TTC549 (cell line): ENCODE measurements around the gene KIF17.
"Not testable (repeated sequence)": the region's sequence is repeated elsewhere in the genome, so short reads cannot be mapped to it uniquely, and the experiment has no call there.

Experiments
- FAIRE-seq: peaks from 2 replicates; lab custom pipeline; 2012; peaks lifted over from hg19 to GRCh38; lab: Jason Lieb, UNC

Gene KIF17

DNA sequence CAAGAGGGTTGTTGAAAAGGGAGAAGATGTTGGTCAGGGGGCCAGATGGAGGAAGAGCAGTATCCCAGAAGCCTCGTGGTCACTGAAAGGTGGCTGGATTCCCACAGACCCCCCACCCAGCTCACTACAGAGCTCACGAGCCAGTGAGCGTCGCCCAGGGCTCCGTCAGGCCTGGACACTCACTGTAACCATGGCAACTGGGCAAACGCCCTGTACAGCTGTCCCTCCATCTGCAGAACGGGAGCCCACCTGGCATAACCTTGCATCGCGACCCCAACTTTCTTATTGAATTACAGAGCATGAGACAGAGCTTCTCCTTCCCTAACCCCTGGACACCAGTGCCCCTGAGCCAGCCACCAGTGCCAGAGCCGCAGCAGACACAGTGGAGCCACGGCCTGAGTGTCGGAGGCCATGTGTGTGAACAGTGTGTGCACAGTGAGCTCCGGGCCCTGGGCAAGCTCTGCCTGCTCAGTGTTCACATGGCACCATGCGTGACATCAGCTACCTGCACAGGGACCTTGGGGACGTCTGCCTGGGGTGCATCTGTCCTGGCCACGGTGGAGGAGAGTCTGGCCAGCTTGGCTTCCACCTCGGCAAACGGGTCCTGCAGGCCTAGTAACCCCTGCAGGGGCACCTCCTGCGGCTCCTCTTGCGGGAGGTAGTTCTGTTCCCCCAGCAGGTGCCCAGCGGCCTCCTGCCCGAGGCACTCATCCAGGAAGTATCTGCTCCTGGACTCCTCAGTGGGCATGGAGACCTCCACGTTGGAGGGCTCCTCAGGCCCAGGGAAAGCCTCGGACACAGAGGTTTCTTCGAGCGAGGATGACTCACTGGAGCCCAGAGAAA, 30.7 kb downstream of the KIF17 start:
- FAIRE-seq = no peak

DNA sequence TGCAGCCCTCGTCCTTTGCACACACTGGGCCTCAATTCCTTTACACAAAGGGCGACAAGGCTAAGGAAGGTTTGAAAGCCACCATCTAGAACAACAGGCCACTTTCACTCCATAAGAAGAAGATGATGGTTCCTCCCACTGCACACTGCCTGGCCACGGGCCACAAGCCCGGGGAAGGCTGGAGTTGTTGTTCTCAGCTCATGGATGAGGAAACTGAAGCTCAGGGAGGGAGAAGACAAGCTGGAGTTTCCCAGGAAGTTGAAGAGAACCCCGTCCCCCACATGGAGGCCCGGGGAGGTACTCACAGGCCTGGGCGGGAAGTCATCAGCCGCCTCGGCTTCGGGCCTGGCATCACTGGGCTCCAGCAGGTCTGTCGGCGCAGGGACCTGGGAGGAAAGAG, 32.1 kb downstream of the KIF17 start:
- FAIRE-seq = no peak

DNA sequence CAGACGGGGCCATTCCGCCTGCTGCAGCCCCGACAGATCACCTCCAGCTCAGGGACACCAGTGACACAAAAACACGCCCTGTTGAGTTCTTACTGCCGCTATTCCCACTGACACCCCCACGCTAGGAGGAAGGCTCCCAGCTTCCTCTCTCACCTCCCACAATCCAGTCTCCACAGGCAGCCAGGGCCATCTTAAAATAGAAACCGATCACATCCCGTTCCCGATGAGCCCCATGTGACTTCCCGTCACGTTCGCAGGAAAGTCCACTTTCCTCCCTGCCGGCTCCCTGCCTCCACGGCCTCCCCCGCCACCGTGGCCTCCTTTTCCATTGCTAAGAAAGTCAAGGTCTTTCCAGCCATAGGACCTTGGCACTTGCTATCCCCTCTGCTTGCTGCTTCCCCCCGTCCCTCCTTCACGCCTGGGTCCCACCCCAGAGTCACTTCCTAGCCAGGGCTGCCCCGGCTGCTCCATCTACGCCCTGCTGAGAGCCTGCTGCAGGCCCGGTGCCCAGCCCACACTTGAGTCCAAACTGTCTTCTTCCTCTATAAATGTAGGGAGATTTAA, 32.6 kb downstream of the KIF17 start:
- FAIRE-seq = no peak

DNA sequence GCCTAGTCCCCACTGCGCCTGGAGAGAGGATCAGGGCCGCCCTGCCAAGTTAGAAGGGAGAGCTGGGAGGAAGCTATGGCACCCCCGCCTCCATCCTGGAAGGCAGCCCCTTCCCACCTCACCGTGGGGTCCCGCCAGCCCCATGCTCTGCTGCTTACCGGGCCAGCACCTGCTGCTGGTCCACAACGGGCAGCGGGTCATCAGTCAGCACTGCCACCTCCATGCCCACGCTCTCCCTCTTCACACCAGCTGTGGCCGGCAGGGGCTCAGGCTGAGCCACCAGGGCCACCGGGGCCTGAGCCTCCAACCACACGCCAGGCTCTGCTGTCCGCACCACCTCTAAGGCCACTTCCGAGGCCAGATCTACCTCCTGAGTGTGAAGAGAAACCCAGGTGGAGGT, 33.2 kb downstream of the KIF17 start:
- FAIRE-seq = no peak

DNA sequence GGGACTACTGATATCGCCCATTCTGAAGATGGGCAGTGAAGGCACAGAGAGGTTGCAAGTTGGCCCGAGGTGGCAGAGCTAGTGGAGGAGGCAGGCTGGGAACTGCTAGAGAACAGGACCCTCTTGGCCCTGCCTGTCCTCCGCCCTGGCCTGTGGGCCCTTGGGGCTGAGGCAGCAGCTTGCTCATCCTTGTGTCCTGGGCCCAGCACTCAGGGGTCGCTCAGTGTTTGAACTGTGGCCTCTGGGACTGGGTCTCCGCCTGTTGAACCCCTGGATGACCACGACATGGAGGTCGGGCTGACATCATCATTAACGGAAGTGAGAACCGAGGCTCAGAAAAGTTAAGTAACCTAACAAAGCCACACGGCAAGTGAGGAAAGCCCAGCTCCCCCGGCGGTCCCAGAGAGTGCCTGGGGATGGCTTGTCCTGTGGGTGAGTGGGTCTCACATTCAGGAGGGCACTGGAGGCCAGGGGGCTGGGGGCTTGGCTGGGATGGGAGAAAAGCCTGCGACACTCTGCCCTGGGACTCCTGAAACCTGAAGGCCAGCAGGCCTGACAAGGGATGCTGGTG, 33.7 kb downstream of the KIF17 start:
- FAIRE-seq = no peak

DNA sequence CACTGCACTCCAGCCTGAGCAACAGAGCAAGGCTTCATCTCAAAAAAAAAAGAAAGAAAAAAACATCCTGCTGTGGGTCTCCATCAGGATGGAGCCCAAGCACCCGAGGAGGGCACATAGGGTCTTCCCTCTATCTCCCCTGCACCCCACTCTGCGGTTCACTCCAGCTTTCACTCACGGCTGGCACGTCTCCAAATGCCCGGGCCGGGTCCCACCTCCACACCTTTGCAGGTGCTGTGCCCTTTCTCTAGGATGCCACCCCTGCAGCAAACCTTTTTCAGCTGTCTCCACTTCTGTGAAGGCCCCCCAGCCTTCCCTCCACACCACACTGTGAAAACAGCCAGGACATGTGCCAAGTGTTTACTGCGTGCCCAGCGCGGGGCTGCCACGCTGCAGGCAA, 34.2 kb downstream of the KIF17 start:
- FAIRE-seq = no peak

DNA sequence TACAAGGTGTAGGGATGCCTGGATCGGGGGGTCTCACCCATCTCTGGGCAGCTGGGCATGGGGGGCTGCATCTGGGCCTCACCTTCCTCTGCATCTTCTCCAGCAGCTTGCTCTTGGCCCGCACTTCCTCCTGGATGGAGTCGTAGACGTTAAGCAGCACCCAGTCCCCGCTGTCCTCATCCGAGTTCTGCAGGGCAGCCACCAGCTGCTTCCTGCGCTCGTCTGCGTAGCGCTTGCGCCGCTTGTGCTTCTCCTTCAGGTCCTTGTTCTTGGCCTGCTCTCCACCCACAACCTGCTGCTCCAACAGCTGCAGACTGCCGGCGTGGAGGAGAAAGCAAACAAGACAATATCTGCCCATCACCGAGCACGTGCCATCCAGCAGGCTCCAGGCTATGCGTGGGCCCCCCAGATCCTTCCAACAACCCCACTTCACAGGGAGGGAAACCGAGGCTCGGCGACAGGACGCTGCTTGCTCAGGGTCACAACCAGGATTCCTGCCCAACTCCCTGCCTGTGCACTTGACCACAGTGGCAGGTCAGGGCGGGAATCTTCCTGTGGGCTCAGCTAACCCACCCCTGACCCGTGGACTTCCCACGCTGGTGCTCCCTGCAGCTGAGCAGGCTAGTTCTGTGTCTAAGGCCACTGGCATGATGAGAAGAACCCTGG, 35.1 kb downstream of the KIF17 start:
- no peak for FAIRE-seq

DNA sequence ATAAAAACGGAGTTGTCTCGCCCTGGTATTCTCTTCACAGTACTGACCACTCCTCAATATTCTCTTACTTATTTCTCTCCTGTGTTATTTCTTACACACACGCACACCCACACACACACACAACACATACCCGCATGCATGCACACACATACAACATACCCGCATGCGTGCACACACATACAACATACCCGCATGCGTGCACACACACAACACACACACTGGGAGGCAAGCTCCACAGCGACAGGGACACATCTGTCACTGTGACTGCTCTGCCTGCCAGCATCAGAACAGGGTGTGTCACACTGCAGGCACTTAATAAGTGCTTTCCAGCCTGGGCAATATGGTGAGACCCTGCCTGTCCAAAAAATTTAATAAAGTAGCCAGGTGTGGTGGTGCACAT, 35.8 kb downstream of the KIF17 start:
- FAIRE-seq = no peak

DNA sequence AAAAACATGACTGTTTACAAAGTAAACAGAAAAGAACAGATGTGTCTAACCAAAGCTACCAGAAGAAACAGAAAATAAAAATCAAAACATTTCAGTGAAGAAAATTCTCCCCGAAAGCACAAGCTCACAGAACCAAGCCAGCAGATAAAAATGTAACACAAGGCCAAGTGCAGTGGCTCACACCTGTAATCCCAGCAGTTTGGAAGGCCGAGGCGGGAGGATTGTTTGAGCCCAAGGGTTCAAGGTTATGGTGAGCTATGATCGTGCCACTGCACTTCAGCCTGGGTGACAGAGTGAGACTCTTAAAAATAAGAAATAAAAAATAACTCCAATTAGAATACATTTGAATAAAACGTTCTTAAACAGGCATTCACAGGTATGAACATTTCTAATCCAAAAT, 37.5 kb downstream of the KIF17 start:
- no peak for FAIRE-seq

DNA sequence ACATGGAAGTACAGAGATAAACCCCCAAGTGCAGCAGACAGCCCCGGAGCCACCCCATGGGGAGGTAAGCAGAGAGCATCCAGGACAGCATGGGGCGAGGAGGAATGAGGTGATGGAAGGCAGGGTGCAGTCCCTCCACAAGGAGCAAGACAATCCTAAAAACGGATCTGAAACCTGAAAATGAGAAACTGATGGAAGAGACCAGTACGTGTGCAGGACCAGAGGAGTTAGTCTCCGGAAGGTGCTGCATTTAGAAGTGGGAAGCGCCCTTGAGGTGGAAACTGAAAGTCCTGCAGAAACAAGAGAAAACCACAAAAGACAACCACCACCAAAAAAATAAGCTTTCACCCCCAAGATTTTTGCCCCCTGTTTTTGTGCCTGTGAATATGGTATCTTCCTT, 39.2 kb downstream of the KIF17 start:
- no peak for FAIRE-seq

DNA sequence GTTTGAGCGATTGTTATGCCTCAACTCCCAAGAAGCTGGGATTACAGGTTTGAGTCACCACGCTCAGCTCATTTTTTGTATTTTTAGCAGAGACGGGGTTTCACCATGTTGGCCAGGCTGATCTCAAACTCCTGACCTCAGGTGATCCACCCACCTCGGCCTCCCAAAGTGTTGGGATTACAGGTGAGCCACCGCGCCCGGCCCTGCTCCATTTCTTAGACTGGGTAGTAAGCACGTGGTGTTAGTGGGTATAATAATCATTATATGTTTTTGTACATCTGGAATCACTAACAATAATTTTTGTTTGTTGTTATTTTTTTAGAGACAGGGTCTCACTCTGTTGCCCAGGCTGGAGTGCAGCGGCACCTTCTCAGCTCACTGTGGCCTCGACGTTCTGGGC, 44.2 kb downstream of the KIF17 start:
- FAIRE-seq = not testable (repeated sequence)

DNA sequence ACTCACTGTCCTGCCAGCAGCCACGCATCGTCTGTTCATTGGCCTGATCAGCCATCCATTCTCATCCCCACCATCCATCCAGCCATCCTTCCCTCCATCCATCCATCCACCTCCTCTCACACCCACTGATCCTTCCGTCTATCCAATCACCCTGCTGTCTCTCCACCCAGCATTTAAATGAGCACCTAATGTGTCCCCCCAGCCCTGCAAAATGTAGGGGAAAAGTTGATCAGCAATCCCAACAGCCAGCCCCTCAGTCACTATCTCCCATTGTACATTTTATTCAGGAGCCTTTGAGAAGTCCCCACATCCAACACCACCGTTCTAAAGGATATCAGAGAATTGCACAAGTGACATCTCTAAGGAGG, 45.6 kb downstream of the KIF17 start:
- no peak for FAIRE-seq

DNA sequence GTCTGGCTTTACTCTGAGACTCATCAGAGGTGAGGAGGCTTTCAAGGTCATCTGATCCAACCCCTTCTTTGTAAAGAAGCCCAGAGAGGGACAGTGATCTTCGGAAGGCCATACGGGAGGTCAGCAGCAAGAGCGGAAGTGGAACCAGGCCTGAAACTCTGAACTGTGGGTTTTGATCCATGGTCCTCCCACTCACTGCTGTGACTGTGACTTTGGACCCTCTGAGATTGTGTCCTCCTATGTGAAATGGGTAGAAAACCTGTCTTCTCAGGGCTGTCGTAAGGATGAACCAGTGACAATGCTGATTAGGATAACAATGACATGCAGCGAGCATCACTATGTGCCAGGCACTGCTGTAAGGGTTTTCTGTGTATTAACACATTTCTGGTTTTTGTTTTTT, 46.9 kb downstream of the KIF17 start:
- no peak for FAIRE-seq

DNA sequence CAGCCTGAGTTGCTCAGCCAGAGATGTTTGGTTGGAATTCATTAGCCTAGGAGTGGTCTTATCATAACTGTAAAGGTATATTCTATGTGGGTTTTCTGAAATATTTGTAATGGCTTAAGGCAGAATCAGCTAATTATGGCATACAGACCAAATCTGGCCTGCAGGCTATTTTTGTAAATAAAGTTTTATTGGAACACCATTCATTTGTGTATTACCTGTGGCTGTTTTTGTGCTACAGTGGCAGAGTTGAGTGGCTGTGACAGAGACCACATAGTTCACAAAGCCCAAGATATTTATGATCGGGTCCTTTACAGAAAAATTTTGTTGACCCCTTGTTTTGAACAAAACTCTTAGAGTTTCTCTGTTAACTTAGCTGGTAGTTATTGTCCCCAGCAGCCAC, 49.2 kb downstream of the KIF17 start:
- FAIRE-seq = no peak

DNA sequence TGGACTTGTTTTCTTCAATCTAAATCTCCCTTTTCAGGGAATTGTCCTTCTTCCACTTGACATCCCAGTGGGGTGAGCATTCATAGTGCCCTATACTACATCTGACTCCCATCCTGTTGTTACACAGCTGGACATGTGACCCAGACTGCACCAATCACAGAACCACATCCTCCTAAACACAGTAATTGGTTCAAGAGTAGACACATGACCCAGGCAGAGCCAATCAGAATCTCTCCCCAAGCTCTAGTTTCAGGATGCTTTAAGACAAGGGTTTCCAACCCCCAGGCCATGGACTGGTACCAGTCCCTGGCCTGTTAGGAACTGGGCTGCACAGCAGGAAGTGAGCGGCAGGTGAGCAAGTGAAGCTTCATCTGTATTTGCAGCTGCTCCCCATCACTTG, 51.0 kb downstream of the KIF17 start:
- FAIRE-seq = no peak

DNA sequence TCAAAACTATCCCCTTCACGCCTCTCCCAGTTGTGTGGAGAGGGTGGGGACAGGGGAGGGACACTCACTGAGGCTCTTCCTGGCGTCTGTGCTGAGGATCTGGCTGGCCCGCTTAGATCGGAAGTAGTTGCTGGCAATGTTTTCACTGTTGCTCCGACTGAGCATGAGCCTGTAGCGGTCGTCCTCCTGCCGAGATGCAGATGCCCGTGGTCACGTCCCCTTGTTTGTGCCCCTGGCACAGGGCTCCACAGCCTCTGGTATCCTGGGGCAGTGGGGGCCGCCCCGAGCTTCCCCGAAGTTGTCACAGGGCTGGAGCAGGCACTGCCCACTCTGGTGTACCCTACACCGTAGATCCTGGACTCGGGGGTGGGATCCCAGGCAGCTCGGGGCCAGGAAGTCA, 51.7 kb downstream of the KIF17 start:
- FAIRE-seq = no peak

DNA sequence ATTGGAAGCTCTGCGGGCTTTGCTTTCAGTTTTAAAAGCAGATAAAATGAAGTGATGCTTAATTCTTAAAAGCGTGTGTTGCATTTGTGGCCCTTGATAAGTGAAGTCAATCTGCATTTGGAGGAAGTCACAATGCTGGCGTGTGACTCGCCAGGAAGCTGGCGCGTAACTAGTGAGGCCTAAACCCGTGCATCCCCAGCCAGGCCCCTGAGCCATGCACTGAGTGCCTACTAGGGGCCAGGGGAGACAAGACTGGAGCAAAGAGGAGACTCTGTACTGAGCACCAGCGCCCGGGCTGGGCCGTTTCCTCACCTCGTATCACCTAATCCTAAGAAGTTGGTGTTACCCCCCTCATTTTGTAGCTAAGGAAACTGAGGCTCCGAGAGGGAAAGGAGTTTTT, 52.1 kb downstream of the KIF17 start:
- no peak for FAIRE-seq

DNA sequence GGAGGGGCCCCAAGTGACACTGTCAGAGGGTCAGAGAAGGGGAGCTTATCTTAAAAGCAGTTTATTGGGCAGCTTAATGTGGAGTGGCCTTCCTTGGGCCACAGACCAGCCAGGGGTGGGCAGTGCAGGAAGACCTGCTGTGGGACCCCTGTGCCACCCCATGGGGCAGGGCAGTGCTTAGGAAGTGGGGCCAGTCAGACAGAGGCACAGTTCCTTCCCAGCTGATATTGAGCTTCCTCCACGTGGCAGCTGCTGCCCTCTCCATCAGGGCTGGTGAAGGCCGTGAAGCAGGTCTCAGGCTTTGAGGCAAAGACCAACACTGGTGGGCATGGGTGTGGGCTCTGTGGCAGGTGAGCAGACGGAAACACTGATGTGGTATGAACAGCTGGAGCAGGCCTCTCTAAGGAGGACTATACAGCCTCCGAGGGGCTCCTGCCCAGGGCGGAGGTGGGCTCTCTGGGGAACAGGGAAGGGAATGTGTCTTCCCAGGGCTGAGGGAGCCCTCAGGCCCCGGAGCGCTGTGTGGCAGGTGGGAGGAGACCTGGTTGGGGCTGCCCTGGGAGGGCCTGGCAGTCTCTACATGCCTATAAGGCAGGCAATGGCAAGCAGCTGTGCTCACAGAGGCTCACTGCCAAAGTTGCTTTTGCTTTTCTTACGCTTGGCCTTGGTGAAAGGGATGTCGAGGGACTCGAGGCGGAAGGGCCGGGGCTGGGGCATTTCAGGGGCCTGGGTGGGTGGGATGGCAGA, 53.7 kb downstream of the KIF17 start:
- FAIRE-seq = no peak

DNA sequence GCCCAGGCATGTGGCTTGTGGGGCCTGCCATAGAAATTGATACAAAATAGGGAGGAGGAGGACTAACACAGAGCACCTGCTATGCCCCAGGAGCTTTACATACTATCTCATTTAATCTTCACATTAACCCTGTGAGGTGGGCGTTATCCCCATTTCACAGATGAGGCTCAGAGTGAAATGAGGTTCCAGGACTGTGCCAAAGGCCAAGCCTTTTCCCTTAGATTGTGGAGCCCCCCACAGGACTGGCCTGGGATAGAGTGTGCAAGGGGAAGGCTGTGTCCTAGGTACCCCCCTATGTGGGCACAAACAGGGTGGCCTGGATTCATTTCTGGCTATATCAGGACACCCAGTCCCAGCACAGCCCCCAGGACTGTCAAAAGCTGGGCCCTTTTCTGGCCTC, 54.4 kb downstream of the KIF17 start:
- FAIRE-seq = no peak

DNA sequence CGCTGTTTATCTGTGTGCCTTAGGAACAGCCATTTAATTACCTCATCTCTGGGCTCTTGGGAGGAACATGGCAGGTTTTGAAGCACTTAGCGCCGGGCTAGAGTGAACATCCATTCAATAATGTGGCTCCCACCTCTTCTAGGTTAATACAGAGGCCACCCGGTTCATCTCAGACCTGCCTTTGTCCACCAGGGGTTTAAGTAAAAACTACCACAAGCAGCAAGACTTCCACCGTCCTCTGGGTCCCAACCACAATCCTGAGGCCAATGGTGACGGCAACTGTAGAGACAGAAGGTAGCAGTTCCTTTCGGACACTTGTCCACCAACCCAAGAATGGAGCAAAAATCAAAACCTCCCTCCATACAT, 55.7 kb downstream of the KIF17 start:
- FAIRE-seq = no peak

DNA sequence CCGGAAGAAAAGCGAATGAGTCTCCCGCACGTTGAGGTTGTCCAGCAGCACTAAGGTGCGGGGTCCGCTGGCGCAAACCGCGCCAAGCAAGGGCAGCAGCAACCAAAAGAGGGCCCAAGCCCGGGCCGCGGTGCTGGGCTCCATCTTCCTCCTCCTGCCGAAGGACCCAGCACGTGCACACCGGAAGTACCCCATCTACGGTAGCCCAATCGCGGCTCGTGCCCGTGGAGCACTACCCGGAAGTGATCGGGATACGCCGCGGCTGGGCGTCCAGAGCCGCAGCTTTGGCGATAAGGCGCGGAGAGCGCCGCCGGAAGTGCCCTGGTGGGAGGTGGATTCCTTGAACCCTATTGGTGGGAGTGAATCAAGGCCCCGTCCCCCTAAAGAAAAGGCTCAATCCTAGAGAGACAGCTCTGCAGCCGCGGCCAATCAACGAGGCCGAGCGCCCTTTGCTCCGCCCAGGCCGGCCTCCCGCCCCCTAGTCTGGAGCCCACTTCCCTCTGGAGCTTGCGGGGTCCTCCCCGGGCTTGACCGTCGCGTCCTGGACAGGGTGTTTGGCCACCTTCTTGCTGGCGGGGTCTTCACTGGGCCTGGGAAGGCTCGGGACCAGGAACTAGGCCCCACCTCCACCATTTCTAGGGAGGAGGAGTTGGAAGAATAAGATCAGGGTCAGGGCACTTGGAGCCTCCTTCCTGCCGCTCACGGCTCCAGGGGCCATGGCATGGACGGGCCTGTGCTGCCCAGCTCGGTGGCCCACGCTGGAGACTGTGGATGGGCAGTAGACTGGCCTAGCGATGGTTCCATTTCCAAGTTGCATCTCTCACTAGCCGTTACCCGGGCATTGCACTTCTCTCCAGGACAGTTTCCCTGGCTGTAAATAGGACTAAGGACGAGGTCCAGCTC, 56.3 kb downstream of the KIF17 start, which contains the start of gene DDOST:
DDOST (minus strand) TSS at position 163 of the 903 bp plus-strand sequence; CDS start at position 144, 19 bp downstream.
- peak; percentile 98 for FAIRE-seq

DNA sequence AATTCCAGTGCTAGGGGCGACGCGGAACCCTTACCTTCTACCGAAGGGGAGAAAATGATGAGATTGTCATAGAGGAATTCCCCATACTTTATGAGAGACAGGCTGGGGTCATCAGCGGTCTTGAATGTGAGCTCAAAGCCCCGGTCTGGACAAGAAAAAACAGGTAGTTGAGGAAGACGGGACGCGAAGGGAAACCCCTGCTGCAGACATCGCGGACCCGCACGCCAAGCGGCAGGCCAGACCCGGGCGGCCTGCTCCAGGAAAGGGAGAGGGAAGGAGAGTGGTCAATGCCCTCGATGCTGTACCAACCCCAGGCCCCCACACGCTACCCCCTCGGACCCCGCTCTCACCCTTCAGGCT, 57.0 kb downstream of the KIF17 start:
- no peak for FAIRE-seq
